Measurements from ENCODE around the gene IRX4.

The IRX4 gene

DNA sequence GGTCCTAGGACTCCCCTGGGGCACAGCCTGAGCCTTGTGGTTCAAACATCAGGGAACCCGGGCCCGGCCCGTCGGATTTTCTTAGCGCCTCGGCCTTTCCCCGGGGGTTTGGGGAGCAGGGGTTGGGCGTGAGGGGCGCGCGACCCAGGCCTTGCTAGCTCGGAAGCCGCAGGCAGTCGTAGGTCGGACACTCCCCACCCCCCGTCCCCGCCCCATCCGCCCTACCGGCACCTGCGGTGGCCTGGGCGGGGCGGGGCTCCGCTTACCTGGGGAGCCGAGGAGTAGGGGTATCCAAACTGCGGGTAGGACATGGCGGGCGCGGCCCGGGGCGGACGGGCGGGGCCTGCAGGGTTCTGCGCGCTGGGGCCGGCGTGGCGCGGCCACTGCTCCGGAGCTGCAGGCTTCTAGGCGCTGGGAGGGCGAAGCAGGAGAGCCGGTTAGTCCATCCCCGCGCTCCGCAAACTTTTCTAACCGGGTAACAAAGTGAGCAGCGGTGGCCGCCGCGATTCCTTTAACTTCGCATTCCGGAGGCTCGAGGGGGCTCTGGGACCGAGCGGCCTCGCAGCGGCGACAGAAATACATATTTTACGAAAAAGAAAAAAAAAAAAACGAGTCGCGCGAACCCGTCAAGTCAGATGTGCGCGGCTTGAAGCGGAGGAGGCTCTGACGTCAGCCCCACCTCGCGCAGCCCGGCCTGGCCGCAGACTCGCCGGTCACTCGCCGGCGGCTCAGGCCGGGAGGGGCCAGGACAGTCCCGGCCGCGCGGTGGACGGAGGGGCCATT is at the start of gene IRX4:
Gene IRX4, minus strand, starts transcription at position 589 of the 783 bp plus-strand sequence. Its CDS starts 278 bp downstream, at position 311.
- no peak for DNase-seq (ENCODE audit: low read depth)

DNA sequence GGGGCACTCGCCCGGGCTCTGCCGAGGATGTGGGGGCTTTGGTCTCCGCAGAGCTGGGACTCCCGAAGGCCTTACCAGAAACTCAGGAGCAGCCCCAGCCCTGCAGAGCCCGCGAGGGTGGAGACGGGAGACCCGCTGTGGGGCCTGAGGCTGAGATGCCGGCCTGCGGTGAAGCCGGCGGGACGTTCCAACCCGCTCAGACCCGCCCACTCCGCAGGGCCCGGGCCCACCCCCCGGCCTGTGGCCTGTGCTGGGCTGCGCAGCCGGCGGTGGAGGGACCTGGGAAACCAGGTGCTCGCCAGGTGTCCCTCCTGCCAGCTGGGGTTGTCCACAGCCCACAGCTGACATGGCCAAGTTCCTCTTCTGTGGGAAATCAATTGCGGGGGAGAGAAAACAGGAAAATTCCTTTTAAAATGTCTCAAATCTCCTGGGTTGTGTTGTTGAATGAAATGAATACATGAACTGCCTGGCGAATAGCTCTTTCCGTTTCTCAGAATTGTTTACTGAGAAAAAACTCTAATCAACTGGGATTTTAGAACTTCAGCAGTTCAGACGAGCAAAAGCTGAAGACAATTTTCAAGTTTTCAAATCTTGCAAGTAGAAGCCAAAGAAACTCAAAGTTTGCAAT is 49.0 kb upstream of the IRX4 start:
- DNase-seq (ENCODE audit: low read depth), result no peak

- DNase-seq (ENCODE audit: low read depth), result no peak
These were observed 48.3 kb upstream of the IRX4 start for GRCh38 chr5:1930880-1931603.

DNA sequence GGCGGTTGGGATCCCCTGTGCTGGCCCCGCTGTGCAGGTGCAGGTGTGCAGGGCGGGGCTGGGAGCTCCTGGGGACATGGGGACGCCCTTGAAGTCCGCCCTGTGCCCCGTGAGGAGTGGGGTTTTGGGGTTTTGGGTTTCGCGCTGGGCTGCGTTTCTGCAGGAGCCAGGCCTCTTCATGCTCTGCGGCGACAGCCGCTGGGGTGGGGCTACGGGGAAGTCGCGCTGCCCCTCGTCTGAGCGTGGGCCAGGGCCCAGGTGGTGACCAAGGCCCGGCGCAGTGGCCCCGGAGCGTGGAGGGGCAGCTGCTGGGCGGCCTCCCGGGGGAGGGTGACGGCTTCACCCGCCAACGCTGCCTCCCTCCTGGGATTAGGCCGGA is 47.8 kb upstream of the IRX4 start:
- no peak for DNase-seq (ENCODE audit: low read depth)

DNA sequence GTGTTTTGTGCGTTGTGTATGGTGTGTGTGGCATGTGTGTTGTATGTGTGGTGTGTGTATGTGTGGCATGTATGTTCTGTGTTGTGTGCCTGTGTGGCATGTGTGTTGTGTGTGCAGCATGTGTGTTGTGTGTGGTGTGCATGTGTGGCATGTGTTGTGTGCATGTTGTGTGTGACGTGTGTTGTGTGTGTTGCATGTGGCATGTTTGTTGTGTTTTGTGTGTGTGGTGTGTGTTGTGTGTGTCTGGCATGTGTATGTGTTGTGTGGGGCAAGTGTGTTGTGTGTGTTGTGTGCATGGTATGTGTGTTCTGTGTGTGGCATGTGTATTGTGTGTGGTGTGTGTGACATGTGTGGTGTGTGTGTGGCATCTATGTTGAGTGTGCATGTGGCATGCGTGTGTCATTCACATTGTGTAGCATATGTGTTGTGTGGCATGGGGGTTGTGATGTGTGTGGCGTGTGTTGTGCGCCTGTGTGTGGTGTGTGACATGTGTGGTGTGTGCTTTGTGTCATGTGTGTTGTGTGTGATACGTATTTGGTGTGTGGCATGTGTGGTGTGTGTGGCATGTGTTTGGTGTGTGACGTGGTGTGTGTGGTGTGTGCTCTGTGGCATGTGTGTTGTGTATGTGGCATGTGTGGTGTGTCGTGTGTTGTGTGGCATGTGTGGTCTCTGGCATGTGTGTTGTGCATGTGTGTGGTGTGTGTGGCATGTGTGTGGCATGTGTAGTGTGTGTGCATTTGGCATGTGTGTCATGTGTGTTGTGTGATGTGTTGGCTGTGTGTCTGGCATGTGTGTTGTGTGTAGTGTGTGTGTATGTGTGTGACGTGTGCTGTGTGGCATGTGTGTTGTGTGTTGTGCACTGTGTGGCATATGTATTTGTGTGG is 46.6 kb upstream of the IRX4 start:
- DNase-seq (ENCODE audit: low read depth), result no peak

DNA sequence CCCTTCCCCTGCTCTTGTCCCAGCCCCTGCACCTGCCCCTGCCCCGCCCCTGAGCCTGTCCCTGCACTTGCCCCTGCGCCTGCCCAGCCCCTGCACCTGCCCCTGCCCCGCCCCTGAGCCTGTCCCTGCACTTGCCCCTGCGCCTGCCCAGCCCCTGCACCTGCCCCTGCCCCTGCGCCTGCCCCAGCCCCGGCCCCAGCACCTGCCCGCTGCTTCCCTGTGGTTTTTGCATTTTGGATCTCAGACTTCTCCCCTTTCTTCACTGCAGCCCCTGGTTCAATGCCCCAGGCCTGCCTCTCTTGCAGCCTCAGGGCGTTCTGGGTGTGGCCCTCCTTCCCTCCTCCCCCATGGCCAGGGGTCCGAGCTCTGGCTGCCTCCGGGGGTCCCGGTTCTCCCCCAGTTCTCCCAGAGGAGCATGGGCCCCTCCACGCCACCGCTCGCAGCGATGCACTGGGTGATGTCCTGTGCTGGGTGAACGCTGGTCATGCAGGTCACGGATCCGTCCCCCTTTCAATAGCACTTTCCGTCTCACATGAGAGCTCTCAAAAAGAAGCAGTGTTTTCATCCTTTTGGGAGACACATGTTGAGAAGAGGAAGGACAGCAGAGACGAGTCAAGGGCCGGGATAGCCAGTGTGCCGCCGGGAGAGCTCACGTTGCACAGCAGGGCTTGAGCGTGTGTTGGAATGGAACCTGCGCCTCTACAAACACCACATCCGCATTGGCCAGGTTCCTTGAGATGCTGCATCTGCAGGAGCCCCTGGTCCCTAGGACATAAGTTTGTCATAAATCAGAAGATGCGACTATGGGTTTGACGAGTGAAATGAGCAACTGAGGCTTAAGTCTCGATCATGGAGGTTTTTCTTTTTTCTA is 44.0 kb upstream of the IRX4 start:
- no peak for DNase-seq (ENCODE audit: low read depth)

- DNase-seq (ENCODE audit: low read depth), result no peak
These were observed 43.3 kb upstream of the IRX4 start for GRCh38 chr5:1926071-1926440.

- DNase-seq (ENCODE audit: low read depth), result no peak
These were observed 42.7 kb upstream of the IRX4 start for GRCh38 chr5:1925111-1926070.

DNA sequence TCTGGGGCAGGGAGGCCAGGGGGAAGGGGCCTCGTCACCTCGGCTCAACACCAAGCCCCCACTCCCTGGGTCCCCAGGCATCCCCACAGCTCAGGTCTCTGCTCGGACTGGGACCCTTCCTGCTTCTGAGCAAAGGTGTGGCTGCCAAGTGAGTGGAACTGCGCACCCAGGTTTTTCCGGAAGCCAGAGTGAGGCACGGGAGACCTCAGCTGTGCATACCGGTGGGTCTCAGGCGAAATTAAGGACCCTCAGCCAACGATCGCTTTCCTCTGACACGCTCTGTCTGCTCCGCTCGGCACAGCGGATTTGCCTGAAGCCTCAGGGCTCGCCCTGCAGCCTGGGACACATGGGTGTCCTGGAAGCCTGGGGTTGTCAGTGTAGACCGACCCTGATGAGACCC is 41.0 kb upstream of the IRX4 start:
- no peak for DNase-seq (ENCODE audit: low read depth)

GRCh38 chr5:1923341-1923740 is 40.6 kb upstream of the IRX4 start:
- DNase-seq (ENCODE audit: low read depth), result no peak

DNA sequence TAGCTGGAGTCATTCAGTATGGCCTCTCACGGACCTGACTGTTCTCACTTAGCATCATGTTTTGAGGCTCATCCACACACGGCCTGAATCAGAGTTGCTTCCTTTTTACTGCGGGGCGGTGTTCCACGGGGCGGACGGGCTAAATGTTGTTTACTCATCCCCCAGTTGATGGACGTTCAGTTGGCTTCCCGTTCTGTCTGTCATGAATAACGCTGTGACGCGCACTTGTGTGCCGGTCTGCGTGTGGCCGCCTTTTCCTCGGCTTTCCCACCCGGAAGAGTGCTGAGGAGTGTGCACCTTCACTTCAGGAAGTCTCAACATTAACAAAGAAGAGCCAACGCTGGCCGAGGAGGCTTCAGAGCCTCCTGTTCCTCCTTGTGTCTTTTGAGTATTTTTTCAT is 39.0 kb upstream of the IRX4 start:
- no peak for DNase-seq (ENCODE audit: low read depth)

- no peak for DNase-seq (ENCODE audit: low read depth)
These were observed 37.0 kb upstream of the IRX4 start for GRCh38 chr5:1919750-1920149.

- DNase-seq (ENCODE audit: low read depth), result no peak
These were observed 36.5 kb upstream of the IRX4 start for GRCh38 chr5:1919209-1919566.

GRCh38 chr5:1918488-1919208 is 35.9 kb upstream of the IRX4 start:
- no peak for DNase-seq (ENCODE audit: low read depth)

DNA sequence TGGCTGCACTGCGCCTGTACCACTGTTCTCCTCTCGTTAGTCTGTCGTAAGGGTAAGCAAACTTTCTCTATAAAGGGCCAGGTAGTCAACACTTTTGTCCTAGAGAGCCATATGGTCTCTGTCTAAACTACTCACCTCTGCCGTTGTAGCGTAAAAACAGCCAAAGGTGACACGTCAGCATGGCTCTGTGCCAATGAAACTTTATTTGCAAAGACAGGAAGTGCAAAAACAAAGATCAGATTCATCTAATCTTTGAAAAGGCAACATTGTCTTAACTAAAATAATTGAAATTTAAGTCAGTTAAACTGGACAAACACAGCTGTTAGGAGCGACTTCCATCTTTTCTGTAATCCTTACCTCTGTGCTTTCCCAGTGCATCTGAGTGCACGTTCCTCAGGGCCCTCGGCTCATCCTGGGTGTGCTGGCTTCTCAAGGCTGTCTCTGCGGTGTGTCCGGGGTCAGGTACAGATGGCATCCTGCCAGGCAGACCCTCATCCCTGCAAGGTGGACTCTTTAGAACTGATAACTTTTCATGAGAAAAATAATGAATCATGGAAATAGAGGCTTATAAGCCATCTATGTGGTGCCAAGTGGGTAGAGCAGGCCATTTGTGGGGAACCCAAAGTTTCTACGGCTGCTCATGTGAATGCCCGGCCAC is 35.2 kb upstream of the IRX4 start:
- no peak for DNase-seq (ENCODE audit: low read depth)

DNA sequence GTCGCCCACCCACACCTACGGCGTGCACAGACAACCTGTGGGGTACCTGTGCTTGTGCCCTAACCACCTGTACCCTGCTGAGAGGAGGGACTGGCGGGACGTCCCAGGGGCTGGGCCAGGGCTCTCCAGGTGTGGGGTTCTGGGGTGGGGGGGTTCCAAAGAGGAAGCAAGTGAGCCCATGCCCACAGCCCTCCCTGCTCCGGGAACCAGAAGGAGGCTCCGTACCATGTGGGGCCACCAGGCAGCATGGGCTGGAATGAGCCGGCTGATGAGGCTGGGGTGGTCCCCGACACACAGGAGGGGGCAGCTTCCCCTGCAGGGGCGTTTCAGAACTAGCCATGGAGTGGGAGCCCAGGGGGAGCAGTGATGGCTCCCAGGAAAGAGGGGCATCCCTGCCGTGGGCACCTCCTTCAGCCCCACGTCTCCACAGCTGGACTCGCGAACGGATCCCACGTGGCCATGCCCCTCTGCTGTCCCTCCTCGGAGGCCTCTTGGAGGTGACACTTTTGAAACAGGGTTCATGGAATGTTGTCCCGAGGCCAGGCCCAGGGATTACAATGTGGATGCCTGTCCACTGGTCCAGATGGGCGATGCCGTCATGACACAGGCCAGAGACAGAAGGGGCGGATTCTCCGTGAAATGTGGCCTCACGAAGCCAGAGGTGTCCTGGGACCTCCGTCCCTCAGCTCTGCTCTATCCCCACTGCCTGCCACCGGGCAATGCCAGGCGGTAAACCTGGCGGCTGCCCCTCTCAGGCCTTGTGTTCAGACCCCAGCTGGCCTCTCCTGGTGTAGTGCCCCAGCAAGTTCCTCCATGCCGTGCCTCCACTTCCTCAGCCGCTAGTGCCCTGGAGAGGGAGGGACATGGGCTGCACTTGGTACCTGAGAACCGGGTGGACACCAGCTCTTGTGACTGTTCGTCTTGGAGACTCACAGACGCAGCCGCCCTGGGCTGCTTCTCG is 33.6 kb upstream of the IRX4 start:
- no peak for DNase-seq (ENCODE audit: low read depth)

DNA sequence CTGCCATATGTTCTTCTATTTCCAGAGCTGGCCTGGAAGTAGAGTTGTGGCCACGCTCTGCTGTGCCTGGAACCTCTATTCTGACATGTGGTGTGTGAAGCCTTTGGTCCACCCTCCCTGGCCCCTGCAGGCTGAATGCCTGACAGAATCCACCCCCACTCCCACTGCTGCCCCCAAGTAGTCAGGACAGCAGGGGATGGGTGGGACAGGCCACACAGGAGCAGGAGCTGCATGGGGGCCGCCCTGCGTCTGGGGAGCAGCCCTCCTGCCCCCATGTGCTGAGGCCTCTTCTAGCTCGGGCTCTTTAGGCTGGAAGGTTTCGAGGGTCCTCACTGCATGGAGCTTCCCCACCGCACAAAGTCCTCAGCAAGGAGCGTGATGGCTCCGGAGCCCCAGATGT is 32.6 kb upstream of the IRX4 start:
- no peak for DNase-seq (ENCODE audit: low read depth)

GRCh38 chr5:1914471-1914870 is 31.7 kb upstream of the IRX4 start:
- no peak for DNase-seq (ENCODE audit: low read depth)
